Putamen (tissue), 1 donor: ENCODE data around the gene PRKACA.

Experiments used
- DNase-seq: peaks from one replicate; pipeline ENCODE4 v3.0.0-alpha.2; 2016; ENCODE audit warnings: low spot score

The PRKACA gene

DNA sequence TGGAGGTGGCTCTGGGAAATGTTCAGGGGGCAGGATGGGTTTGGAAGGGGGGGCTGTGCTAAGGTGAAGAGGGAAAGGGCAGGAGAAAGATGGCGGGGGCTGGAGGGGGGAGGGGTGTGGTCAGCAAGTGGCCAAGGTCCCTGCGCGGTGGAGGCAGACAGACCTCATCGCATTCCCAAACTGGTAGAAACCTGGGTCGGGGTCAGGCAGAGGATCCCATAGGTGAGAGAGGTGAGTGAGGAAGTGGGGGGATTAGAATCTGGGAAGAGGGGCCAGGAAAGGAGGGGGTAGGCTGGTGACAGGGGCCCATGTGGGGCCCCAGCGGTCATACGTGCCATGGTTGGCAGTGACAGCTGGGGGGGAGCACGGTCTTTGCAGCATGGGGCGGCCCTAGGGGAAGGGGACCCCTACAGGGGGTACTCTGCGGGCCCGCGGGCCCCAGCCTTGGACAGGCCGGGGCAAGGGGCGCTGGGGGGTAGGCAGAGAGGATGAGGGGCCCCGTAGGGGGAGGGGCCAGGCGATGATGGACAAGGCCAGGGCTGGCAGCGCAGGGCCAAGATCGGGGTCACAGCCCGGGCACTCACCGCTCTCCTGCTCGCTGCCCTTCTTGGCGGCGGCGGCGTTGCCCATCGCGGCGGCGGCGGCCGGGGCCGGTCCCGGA is 514 bp downstream of the PRKACA start:
- DNase-seq = no peak

DNA sequence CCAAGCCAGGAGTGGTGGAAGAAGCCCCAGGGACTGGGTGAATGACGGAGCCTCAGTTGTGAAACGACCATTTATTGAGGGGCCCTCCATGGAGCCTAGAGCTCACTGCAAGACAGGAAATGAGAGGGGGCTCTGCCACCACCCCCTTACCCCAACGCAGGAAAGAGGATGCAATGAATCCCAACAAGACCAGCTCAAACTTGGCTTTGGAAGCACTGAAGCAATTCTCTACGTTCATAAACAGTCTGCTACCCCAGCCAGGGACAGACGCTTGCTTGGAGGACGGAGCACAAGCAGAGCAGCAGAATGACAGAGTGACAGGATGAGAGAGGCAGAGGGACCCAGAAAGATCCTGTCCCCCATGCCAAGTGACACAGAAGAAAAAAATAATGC is 1.0 kb downstream of the PRKACA start:
- no peak for DNase-seq

GRCh38 chr19:14115756-14116155 is 1.8 kb downstream of the PRKACA start:
- no peak for DNase-seq

GRCh38 chr19:14114854-14115253 is 2.7 kb downstream of the PRKACA start:
- no peak for DNase-seq

- DNase-seq = no peak
Observed at GRCh38 chr19:14114439-14114838, 3.1 kb downstream of the PRKACA start.

- DNase-seq = no peak
Observed at GRCh38 chr19:14113762-14114414, 3.7 kb downstream of the PRKACA start.

- no peak for DNase-seq
Observed at GRCh38 chr19:14112809-14113385, 4.7 kb downstream of the PRKACA start.

- DNase-seq = no peak
Observed at GRCh38 chr19:14112051-14112808, 5.3 kb downstream of the PRKACA start.

- DNase-seq = no peak
Observed at GRCh38 chr19:14111486-14111885, 6.1 kb downstream of the PRKACA start.

DNA sequence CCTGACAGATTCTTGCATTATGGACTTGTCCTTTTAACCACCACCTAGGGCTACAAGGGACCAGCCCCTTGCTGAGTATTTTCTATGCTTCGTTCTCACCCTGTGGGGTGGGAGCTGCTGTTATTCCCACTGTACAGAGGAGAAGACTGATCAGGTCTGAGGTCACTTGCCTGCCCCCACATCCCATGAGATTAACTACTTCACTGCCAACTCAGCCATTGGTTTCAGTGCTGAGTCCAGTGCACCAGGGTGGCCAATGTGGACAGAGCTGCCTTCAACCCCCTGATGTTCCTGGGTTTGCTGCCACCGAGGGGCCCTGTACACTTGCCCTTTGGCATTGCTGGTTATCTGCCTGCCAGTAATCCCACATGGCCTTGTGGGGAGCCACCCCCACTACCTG is 6.9 kb downstream of the PRKACA start:
- DNase-seq = no peak

- DNase-seq = no peak
Observed at GRCh38 chr19:14107581-14108461, 9.7 kb downstream of the PRKACA start.

DNA sequence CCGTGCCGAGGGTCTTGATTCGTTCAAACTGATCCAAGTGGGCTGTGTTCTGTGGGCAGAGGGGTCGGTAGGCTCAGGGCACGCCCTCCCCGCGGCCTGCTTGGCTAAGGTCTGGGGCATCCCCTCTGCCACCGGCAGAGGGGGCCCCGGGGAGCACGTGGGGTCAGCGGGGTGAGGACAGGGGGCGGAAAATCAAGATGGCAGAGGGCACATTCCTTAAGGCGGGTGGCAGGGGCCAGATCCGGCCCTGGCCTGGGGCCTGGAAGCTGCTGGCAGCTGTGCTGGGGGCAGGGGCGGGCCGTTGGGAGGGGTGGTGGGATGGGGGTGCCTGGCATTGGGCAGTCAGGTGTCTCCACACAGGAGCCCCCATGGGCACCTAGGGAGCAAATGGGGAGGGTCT is 10.7 kb downstream of the PRKACA start:
- no peak for DNase-seq

DNA sequence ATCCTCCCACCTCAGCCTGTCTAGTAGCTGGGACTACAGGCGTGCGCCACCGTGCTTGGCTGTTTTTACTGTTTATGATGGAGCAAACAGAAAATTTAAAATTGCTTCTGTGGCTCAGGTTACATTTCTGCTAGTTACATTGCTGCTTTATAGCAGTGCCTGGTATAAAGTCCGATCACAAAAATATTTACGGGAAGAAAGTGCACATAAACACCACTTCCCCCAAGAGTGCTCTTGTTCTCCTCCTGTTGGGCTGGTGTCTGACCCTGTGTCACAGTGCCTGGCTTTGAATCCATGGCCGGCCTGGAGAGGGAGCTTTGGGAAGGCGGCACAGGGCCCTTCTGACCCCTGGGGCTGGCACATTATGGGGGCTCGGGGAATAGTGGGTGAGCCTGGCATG is 11.9 kb downstream of the PRKACA start:
- no peak for DNase-seq

DNA sequence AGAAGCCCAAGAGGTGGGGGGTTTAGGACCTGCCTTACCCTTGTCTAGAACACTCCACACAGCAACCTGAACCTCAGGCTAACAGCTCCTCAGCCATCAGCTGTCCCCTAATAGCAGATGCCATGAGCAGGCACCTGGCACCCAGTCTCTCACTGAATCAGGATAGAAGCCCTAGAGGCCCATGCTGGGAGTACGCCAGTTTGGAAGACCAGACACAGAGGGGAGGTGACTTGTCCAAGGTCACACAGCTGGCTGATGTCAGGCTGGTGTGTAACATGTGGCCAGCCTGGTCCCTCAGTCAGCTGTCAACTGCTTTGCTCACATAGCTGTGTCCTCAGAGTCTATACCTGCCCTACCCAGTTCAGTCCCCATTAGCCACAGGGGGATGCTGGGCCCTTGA is 14.3 kb downstream of the PRKACA start:
- DNase-seq = no peak

- DNase-seq = no peak
Observed at GRCh38 chr19:14102756-14103155, 14.8 kb downstream of the PRKACA start.

GRCh38 chr19:14102102-14102696 is 15.4 kb downstream of the PRKACA start:
- DNase-seq = no peak

GRCh38 chr19:14101003-14101545 is 16.5 kb downstream of the PRKACA start:
- no peak for DNase-seq

- no peak for DNase-seq
Observed at GRCh38 chr19:14097532-14098151, 19.9 kb downstream of the PRKACA start.

- DNase-seq = no peak
Observed at GRCh38 chr19:14096272-14096992, 21.1 kb downstream of the PRKACA start.

DNA sequence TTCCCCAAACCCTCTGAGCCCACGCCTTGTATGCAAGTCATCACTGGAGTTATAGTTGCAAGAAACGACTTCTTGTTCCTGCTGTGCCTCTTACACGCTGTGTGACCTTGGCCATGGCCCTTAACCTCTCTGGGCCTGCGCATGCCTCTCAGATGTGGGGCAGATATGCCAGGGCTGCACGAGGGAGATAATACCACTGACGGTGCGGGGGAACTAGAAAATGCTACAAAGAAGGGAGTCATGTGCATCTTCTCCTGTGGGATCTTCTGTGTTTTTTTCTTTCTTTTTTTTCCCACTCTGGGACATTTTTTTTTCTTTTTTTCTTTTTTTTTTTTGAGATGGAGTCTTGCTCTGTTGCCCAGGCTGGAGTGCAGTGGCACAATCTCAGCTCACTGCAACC is 22.7 kb downstream of the PRKACA start:
- no peak for DNase-seq
